ENCODE data around the gene SMCP. TPM values are rescaled to one million over a fixed set of nuclear protein-coding genes. Genes with fewer than 3 reads are reported as not detected.
A peak's percentile ranks its signal among the peaks of the same experiment; 100 is the strongest.

SMCP gene
- total RNA-seq, 1 donor from 2014 or later: not detected

GRCh38 chr1:152870831-152871730 lies 7.0 kb upstream of the SMCP start:
- no peak overlapping the region for H3K4me3 ChIP-seq (ENCODE audit: low read depth, low read length)

GRCh38 chr1:152871731-152872126 lies 6.4 kb upstream of the SMCP start:
- DNase-seq (ENCODE audit: low read depth): no peak
- H3K27me3 ChIP-seq (ENCODE audit: control insufficient read depth, insufficient read depth, low read length): no peaks in the 10 kb centered on the region
- TF ChIP-seq, protein P1, sequence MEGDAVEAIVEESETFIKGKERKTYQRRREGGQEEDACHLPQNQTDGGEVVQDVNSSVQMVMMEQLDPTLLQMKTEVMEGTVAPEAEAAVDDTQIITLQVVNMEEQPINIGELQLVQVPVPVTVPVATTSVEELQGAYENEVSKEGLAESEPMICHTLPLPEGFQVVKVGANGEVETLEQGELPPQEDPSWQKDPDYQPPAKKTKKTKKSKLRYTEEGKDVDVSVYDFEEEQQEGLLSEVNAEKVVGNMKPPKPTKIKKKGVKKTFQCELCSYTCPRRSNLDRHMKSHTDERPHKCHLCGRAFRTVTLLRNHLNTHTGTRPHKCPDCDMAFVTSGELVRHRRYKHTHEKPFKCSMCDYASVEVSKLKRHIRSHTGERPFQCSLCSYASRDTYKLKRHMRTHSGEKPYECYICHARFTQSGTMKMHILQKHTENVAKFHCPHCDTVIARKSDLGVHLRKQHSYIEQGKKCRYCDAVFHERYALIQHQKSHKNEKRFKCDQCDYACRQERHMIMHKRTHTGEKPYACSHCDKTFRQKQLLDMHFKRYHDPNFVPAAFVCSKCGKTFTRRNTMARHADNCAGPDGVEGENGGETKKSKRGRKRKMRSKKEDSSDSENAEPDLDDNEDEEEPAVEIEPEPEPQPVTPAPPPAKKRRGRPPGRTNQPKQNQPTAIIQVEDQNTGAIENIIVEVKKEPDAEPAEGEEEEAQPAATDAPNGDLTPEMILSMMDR (IDR thresholded peaks at IDR 0.05; ENCODE audit: insufficient read depth, low read length, poor library complexity, severe bottlenecking): no peak
- no peaks in the 10 kb centered on the region for H3K36me3 ChIP-seq (ENCODE audit: control insufficient read depth, insufficient read depth, low read length)
- H3K4me3 ChIP-seq (ENCODE audit: low read depth, low read length): no peak overlapping the region

More at GRCh38 chr1:152870831-152871730, 7.0 kb upstream of the SMCP start:
- TF ChIP-seq, protein P1 (IDR thresholded peaks at IDR 0.05; ENCODE audit: insufficient read depth, low read length, poor library complexity, severe bottlenecking): peak; percentile 16
- Histone ChIP-seq H3K36me3 (ENCODE audit: control insufficient read depth, insufficient read depth, low read length) (no peaks in the 10 kb centered on the region), H3K27me3 (ENCODE audit: control insufficient read depth, insufficient read depth, low read length) (no peaks in the 10 kb centered on the region)
- no peak for DNase-seq (ENCODE audit: low read depth)

- H3K36me3 ChIP-seq (ENCODE audit: control insufficient read depth, insufficient read depth, low read length): no peaks in the 10 kb centered on the region
- TF ChIP-seq, protein P1 (IDR thresholded peaks at IDR 0.05; ENCODE audit: insufficient read depth, low read length, poor library complexity, severe bottlenecking): no peak
- no peak for DNase-seq (ENCODE audit: low read depth)
- no peak overlapping the region for H3K4me3 ChIP-seq (ENCODE audit: low read depth, low read length)
- H3K27me3 ChIP-seq (ENCODE audit: control insufficient read depth, insufficient read depth, low read length): no peaks in the 10 kb centered on the region
These were observed 4.6 kb upstream of the SMCP start for GRCh38 chr1:152873495-152873894.

DNA sequence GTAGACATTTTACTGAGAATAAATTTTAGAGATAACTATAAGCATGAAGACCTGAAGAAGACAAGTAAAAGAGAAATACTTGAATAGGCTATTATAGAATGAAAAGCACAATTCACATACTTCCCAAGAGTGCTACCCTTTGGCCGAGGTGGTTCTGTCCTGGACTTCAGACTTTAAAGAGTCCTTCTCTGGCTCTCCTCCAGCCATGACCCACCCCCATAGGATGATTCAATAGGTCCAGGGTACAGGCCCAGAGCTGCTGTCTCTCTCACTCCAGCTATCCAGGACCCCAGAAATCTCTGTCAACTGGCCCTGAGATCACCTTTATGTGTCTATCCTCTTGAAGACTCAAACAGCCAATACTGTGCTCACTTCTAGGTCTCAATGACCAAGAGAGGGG lies 1.3 kb upstream of the SMCP start:
- TF ChIP-seq, protein P1 (IDR thresholded peaks at IDR 0.05; ENCODE audit: insufficient read depth, low read length, poor library complexity, severe bottlenecking): no peak
- DNase-seq (ENCODE audit: low read depth): no peak
- Histone ChIP-seq H3K36me3 (ENCODE audit: control insufficient read depth, insufficient read depth, low read length) (no peaks in the 10 kb centered on the region), H3K4me3 (ENCODE audit: low read depth, low read length) (no peak overlapping the region), H3K27me3 (ENCODE audit: control insufficient read depth, insufficient read depth, low read length) (no peaks in the 10 kb centered on the region)

- no peaks in the 10 kb centered on the region for H3K27me3 ChIP-seq (ENCODE audit: control insufficient read depth, insufficient read depth, low read length)
- TF ChIP-seq, protein P1 (IDR thresholded peaks at IDR 0.05; ENCODE audit: insufficient read depth, low read length, poor library complexity, severe bottlenecking): no peak
- no peak for DNase-seq (ENCODE audit: low read depth)
- H3K4me3 ChIP-seq (ENCODE audit: low read depth, low read length): no peak overlapping the region
- H3K36me3 ChIP-seq (ENCODE audit: control insufficient read depth, insufficient read depth, low read length): no peaks in the 10 kb centered on the region
These were observed 1.6 kb downstream of the SMCP start for GRCh38 chr1:152879559-152880198.
